GM19043 (cell line): ENCODE data around the gene CRIP3.
A peak's percentile ranks its signal among the peaks of the same experiment; 100 is the strongest.

ENCODE experiments used
- ATAC-seq: cut with Tn5 transposase; IDR thresholded peaks from one replicate; pipeline ENCODE4 v1.9.1; 2021; ENCODE audit warnings: low read depth; ENCODE audit not compliant: unreplicated experiment

The CRIP3 gene

GRCh38 chr6:43274916-43275597 is 33.6 kb downstream of the CRIP3 start:
- ATAC-seq, result no peak

GRCh38 chr6:43274127-43274915 is 34.3 kb downstream of the CRIP3 start:
- ATAC-seq, result no peak

- ATAC-seq, result no peak
Measured at GRCh38 chr6:43273707-43274106, 34.9 kb downstream of the CRIP3 start.

- ATAC-seq, result no peak
Measured at GRCh38 chr6:43271944-43272343, 36.7 kb downstream of the CRIP3 start.

DNA sequence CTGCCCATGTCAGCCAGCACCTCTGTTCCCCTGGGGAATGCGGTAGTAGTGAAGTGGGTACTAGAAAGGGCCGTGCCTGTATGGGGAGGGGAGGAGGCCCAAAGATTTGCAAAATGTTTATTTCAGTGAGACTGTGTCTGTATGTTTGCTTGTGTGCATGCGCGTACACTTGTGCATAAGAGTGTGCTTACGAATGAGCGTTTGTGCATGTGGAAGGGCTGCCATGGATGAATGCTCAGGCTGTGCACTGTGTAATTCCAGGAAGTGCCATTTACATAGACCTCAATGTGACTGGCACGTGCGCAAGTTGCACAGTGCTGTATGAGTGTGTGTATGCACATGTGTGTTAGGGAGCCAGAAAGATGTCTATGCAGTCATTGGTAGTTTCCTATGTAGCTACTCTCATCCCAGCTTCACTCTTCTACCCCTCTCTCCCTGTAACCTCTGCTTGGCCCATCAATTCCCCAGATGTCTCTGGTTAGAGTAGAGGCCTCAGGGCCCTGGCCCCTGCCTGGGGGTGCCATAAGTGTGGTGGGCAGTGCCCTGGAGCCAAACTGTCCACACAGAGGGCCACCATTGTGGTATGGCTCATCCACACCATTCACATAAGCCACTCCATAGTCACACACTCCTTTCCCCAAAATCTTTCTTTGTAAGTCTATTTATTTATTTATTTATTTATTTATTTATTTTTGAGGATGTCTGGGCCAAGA is 37.4 kb downstream of the CRIP3 start:
- no peak for ATAC-seq

- ATAC-seq, result no peak
Measured at GRCh38 chr6:43269273-43270007, 39.2 kb downstream of the CRIP3 start.

DNA sequence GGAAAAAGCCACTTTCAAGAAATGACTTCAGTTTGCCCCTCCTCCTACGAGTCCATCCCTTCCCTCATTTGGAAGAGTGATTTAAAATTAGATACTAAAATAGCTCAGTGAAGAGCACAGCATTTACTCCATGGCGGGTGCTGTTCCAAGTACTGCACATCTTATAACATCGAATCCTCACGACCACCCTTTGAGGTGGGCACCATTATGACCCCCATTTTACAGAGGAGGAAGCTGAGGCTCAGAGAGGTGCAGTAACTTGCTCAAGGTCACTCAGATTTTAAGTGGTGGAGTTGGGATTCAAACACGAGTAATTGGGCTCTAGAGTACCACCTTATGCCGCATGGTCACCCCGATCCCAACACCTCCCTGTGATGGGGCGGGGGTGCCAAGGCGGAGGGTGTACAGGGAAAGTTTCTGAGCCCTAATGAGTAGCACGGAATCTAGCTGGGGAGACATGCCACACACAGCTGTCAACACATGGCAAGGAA is 39.8 kb downstream of the CRIP3 start:
- ATAC-seq, result no peak

DNA sequence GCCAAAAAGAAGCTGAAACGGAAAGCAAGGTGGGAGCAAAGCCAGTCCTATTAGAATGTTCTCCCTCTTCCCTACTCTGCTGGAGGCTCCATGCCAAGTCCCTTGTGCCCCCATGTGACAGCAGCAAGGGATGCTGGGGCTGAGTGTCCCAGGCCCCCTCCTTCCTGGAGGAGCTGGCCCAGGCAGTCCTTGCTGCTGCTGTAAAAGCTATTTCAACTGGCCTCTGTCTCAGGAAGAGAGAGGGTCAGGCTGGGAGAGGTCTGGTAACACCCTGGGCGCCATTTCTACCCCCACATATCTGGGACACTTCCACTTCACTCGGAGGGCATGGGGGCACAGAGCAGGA is 40.3 kb downstream of the CRIP3 start:
- no peak for ATAC-seq

DNA sequence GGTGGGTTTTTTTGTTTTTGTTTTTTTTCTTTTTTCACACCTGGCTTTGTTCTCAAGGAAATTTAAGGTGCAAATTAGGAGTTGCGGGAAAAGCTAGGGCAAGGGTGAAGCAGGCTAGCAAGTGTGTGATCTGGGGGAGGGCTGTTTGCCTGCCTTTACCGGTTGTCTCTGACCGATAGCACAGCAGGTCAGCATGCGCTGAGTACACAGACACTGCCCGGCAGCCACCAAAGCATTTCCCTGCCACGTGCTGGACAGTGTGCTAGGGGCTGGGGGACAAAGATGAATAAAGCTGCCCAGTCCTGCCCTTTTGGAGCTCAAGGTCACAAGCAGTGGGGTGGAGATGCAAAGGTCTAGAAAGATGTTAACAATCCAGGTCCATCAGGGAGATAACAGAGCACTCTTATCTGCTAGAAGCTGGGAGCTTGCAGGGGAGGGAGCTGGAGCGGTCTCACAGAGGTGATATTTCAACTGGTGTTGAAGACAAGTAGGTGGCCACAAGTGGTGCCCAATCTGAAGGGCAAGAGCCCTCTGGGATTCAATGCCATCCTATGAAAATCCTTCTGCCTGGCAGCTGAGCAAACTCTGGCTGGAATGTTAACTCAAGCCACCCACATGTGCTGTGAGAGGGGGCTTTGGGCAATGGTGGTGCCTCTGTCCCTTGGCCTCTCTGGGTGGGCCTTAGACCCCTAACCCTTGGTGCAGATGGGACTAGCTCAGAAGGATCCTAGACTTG is 40.8 kb downstream of the CRIP3 start:
- ATAC-seq, result no peak

DNA sequence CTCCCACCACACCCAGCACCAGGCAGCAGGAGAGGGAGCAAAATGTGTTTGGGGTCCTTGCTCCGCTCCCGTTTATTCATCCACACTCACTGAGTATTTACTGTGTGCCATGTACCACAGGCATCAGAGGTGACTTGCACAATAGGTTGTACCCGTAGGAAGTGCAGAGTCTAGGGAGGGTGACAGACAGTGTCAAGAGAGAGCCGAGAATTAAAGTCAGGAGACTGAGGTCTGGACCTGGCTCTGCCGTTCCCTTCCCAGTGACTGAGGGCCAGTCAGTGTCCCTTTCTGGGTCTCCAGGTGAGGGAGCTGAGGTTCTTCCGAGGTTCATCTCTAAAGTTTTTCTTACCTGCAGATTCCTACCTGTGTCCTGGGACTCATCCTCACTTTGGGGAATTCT is 43.1 kb downstream of the CRIP3 start:
- ATAC-seq, result no peak

DNA sequence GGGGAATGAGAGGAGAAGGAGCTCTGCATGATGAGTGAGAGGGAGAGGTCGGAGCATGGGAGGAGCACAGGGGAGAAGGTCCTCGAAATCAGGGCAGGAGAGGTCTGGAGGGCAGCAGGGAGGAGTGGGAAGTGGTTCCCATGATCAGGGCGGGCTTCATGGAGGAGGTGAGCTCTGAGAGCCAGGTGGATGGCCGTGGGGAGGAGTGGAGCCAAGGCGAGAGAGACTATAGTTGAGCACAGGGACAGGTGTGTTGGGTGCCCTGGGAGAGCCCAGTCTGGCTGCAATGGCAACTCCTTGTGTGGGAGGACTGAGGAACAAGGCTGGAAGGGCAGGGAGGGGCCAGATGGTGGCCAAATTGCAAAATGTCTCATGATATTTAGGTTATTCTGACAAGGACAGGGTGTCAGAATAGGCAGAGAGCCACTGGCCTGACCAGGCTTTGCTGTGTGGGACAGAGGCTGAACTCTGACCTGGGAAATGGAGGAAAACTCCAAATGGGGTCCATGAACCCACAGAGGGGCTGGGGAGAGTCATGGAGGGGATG is 44.0 kb downstream of the CRIP3 start:
- ATAC-seq, result no peak

DNA sequence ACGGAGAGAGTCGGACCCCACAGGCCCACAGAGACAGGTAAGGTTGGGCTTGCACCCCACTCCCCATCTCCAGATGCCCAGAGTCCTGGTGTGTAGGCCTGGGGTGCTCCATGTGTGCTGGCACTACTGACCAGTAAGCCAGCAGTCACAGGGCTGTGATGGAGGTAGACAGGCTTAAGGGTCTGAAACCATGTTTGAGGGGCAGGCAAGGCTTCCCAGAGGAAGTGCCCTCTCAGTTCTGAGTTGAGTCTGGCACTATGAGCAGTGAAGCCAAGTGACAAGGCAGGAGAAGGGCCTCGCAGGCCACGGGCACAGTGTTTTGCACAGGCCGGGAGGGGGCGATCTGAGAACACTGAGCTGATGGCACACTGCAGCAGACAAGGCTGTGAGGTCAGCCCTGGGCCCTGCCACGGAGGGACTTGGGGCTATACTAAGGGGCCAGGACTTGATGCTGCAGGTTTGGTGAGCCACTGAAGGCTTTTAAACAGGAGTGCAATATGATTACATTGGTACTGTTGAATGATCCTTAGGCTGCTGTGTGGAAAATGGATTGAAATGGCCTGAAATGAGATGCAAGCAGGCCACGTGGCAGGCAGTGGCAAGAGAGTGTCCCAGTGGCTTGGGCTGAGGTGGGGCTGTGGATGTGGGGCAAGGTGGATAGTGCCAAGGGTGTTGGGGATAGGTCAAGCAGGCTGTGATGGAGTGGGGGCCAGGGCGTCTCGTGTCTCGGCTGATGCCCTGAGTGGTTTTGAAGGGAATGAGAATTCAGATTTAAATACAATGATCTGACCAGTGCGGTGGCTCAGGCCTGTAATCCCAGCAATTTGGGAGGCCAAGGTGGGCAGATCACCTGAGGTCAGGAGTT is 45.1 kb downstream of the CRIP3 start:
- ATAC-seq, result peak; percentile 78

- no peak for ATAC-seq
Measured at GRCh38 chr6:43262780-43263313, 45.8 kb downstream of the CRIP3 start.

DNA sequence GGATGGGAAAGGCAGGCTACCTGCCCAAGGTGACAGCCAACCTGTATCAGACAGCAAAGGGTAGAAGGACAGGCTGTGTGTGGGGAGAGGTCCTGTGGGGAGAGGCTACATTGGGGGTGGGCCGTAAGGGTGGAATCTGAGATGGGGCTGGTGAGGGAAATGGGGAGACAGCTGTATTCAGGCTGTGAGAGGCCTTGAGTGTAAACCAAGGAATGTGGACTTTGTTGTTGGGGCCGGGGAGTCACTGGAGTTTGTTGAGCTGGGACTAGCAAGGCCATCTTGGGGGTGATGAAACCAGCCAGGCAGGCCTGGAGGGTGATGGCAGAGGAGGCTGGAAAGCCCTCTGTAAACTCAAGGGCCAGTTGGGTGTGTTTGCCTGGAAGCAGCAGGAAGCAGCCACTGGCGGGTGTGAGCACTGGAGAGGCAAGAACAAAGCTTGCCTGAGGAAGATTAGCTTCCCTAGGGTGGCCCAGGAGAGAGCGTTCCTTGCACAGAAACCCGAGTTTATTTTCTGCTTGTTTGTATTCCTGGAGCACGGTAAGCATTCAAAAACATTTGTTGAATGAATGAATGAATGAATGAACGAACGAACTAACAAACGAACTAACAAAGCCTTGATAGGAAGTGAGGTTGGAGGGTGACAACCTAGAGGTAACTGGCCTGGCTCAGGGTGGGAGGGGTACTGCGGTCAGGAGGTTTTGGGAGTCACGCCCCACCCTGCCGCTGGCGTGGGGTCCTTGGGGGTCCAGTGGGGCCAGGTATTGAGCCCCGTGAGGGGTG is 46.4 kb downstream of the CRIP3 start:
- ATAC-seq, result no peak

DNA sequence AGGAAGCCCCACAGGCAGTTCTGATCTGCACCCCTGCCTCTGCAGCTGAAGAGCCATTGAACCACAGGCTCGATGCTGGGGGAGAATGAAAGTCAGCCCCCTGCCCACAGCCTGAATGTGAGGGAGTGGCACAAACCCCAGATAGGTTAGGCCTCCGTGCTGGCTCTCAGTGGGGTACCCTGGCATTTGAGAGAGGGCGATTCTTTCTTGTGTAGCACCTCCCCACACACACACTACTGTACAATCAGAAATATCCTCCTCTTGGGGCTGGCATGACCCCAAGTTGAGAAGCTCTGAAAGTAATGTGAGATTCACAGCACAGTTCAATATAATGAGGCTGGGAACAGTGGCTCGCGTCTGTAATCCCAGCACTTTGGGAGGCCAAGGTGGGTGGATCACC is 47.4 kb downstream of the CRIP3 start:
- no peak for ATAC-seq

DNA sequence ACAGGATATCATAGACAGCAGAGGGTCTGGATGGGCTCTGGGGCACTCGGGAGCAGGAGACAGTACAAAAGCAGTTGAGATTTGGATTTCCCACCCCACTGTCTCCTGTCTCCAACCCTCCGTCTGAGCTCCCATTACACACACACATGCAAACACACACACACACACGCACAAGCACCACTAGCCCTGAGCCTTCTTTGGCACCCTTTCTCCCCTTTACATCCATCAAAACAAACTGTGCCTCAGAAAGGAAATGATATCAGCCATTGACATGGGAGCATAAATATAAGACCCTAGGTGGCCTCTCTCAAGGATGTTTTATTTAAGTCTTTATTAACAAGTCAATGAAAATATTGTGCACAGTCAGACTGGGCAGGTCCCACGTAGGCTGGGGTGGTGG is 47.8 kb downstream of the CRIP3 start:
- ATAC-seq, result no peak

DNA sequence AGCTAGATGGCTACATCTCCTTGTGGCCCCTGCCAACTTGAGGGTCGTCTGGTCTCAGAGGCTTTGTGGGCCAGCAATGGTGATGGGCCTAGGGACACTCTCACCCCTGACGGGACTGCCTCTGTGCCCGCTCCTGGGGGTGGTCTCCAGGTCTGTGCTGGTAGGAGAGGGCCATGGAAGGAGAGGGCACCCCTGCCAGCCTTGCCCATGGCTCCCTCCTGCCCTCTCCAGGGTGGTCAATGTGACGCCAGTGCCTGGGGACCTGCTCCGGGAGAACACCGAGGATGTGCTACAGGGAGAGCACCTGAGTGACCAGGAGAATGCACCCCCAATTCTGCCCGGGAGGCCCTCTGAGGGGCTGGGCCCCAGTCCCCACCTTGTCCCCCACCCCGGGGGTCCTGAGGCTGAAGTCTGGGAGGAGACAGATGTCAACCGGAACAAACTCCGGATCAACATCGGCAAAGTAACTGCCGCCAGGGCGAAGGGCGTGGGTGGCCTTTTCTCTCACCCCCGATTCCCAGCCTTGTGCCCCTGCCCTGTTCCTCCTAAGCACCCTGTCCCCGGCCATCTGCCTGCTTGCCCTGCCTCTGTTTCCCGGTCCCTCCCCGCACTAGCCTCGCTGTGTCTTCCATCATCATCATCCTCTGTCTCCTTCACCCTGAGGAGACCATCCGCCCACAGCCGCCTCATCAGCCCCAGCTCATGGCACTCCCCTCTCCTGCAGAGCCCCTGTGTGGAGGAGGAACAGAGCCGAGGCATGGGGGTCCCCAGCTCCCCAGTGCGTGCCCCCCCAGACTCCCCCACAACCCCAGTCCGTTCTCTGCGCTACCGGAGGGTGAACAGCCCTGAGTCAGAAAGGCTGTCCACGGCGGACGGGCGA is 49.6 kb downstream of the CRIP3 start:
- no peak for ATAC-seq
